Skeletal muscle satellite cell (primary cell): ENCODE results near the gene PNO1. TPM values are rescaled to one million over a fixed set of nuclear protein-coding genes. Genes with fewer than 3 reads are reported as not detected.
A peak's percentile ranks its signal among the peaks of the same experiment; 100 is the strongest.
"Not testable (repeated sequence)": the region's sequence is repeated elsewhere in the genome, so short reads cannot be mapped to it uniquely, and the experiment has no call there.

ENCODE experiments used
- H3K27me3 ChIP-seq: 2 replicates; pipeline ENCODE4 v1.7.0; 2013; ENCODE audit warnings: low read length; ENCODE audit not compliant: control insufficient read depth, insufficient read depth
- H3K36me3 ChIP-seq: 2 replicates; pipeline ENCODE4 v1.7.0; 2013; ENCODE audit warnings: mild to moderate bottlenecking, control low read depth, low read length; ENCODE audit not compliant: insufficient read depth
- H3K4me1 ChIP-seq: 2 replicates; pipeline ENCODE4 v1.7.0; 2013; ENCODE audit warnings: low read length; ENCODE audit not compliant: control insufficient read depth, insufficient read depth
- H3K4me2 ChIP-seq: 2 replicates; pipeline ENCODE4 v1.7.0; 2013; ENCODE audit warnings: mild to moderate bottlenecking, low read length
- H3K4me3 ChIP-seq: 2 replicates; pipeline ENCODE4 v1.7.0; 2013; ENCODE audit warnings: low read length
- H3K9ac ChIP-seq: 2 replicates; pipeline ENCODE4 v1.7.0; 2013; ENCODE audit warnings: mild to moderate bottlenecking, low read depth, low read length, moderate library complexity
- H3K9me3 ChIP-seq: replicated peaks from 2 replicates; pipeline ENCODE4 v1.7.0; 2013; ENCODE audit warnings: mild to moderate bottlenecking, control low read depth, low read length
- total RNA-seq: library from RNA; depleted of rRNA; stranded (reverse); fragments of >200 nt; gene quantifications from 2 replicates; pipeline ENCODE4 v1.2.3, GENCODE V29; 2012; rRNA removed

Gene PNO1
- total RNA-seq = 17.7 and 24.2 TPM in 2 replicates

- Histone ChIP-seq H3K4me1 (peaks cover 8% of the 10 kb centered on the region), H3K4me3 (peak within 1 kb of the TSS; percentile 86), H3K9ac (peak within 1 kb of the TSS; percentile 88), H3K27me3 (no peaks in the 10 kb centered on the region), H3K9me3 (no peaks in the 10 kb centered on the region), H3K36me3 (peaks cover 26% of the 10 kb centered on the region), H3K4me2 (peak within 1 kb of the TSS; percentile 82)
These were observed at the start of gene PNO1 for GRCh38 chr2:68157402-68158133. TSS of gene PNO1 (plus strand) at chr2:68157888. CDS start at chr2:68157935, 47 bp downstream.

- H3K36me3 ChIP-seq = no peaks in the 10 kb centered on the region
These were observed 49.6 kb upstream of the PNO1 start for GRCh38 chr2:68108120-68108519.

GRCh38 chr2:68110102-68110501 lies 47.6 kb upstream of the PNO1 start:
- no peaks in the 10 kb centered on the region for H3K9me3 ChIP-seq
- no peaks in the 10 kb centered on the region for H3K36me3 ChIP-seq
- H3K4me3 ChIP-seq = no peak overlapping the region
- H3K4me2 ChIP-seq = no peak overlapping the region
- H3K4me1 ChIP-seq = no peaks in the 10 kb centered on the region
- no peak overlapping the region for H3K9ac ChIP-seq
- peaks cover 7% of the 10 kb centered on the region for H3K27me3 ChIP-seq

More at GRCh38 chr2:68108120-68108519, 49.6 kb upstream of the PNO1 start:
- no peaks in the 10 kb centered on the region for H3K9me3 ChIP-seq
- H3K9ac ChIP-seq = no peak overlapping the region
- H3K27me3 ChIP-seq = no peaks in the 10 kb centered on the region
- H3K4me1 ChIP-seq = no peaks in the 10 kb centered on the region
- no peak overlapping the region for H3K4me3 ChIP-seq
- H3K4me2 ChIP-seq = no peak overlapping the region

GRCh38 chr2:68115965-68116364 lies 41.7 kb upstream of the PNO1 start:
- no peaks in the 10 kb centered on the region for H3K9me3 ChIP-seq
- no peak overlapping the region for H3K4me3 ChIP-seq
- peaks cover 29% of the 10 kb centered on the region for H3K27me3 ChIP-seq
- no peaks in the 10 kb centered on the region for H3K4me1 ChIP-seq
- no peaks in the 10 kb centered on the region for H3K36me3 ChIP-seq
- no peak overlapping the region for H3K9ac ChIP-seq
- no peak overlapping the region for H3K4me2 ChIP-seq

- H3K36me3 ChIP-seq, H3K9me3 ChIP-seq, H3K4me2 ChIP-seq, H3K4me3 ChIP-seq, H3K9ac ChIP-seq, H3K4me1 ChIP-seq: not testable (repeated sequence)
- H3K27me3 ChIP-seq = peaks cover 29% of the 10 kb centered on the region
These were observed 39.8 kb upstream of the PNO1 start for GRCh38 chr2:68117922-68118321.

GRCh38 chr2:68118816-68119215 lies 38.9 kb upstream of the PNO1 start:
- H3K27me3 ChIP-seq = peaks cover 29% of the 10 kb centered on the region
- no peak overlapping the region for H3K4me3 ChIP-seq
- H3K4me2 ChIP-seq = no peak overlapping the region
- no peaks in the 10 kb centered on the region for H3K9me3 ChIP-seq
- H3K4me1 ChIP-seq = no peaks in the 10 kb centered on the region
- no peak overlapping the region for H3K9ac ChIP-seq
- H3K36me3 ChIP-seq = no peaks in the 10 kb centered on the region

GRCh38 chr2:68119504-68119903 lies 38.2 kb upstream of the PNO1 start:
- Histone ChIP-seq H3K9ac (no peak overlapping the region), H3K4me3 (no peak overlapping the region), H3K4me2 (no peak overlapping the region), H3K36me3 (no peaks in the 10 kb centered on the region), H3K4me1 (peaks cover 5% of the 10 kb centered on the region), H3K9me3 (no peaks in the 10 kb centered on the region), H3K27me3 (peaks cover 27% of the 10 kb centered on the region)

GRCh38 chr2:68121873-68122679 lies 35.6 kb upstream of the PNO1 start:
- H3K4me1 ChIP-seq = peaks cover 8% of the 10 kb centered on the region
- no peaks in the 10 kb centered on the region for H3K9me3 ChIP-seq
- H3K27me3 ChIP-seq = peaks cover 12% of the 10 kb centered on the region
- no peak overlapping the region for H3K4me3 ChIP-seq
- peak overlapping the region; percentile 73 for H3K4me2 ChIP-seq
- no peaks in the 10 kb centered on the region for H3K36me3 ChIP-seq
- peak overlapping the region; percentile 39 for H3K9ac ChIP-seq

GRCh38 chr2:68122680-68122964 lies 35.1 kb upstream of the PNO1 start:
- H3K4me3 ChIP-seq = no peak overlapping the region
- peaks cover 8% of the 10 kb centered on the region for H3K4me1 ChIP-seq
- H3K36me3 ChIP-seq = no peaks in the 10 kb centered on the region
- H3K9ac ChIP-seq = peak overlapping the region; percentile 39
- H3K9me3 ChIP-seq = no peaks in the 10 kb centered on the region
- peak overlapping the region; percentile 73 for H3K4me2 ChIP-seq
- H3K27me3 ChIP-seq = peaks cover 12% of the 10 kb centered on the region

- peaks cover 8% of the 10 kb centered on the region for H3K4me1 ChIP-seq
- no peak overlapping the region for H3K4me2 ChIP-seq
- no peaks in the 10 kb centered on the region for H3K36me3 ChIP-seq
- H3K27me3 ChIP-seq = peaks cover 5% of the 10 kb centered on the region
- H3K4me3 ChIP-seq = no peak overlapping the region
- H3K9me3 ChIP-seq = no peaks in the 10 kb centered on the region
- H3K9ac ChIP-seq = no peak overlapping the region
These were observed 33.4 kb upstream of the PNO1 start for GRCh38 chr2:68124321-68124720.

- peaks cover 8% of the 10 kb centered on the region for H3K4me1 ChIP-seq
- H3K27me3 ChIP-seq = no peaks in the 10 kb centered on the region
- no peak overlapping the region for H3K9ac ChIP-seq
- H3K4me2 ChIP-seq = no peak overlapping the region
- no peaks in the 10 kb centered on the region for H3K36me3 ChIP-seq
- H3K4me3 ChIP-seq = no peak overlapping the region
- no peaks in the 10 kb centered on the region for H3K9me3 ChIP-seq
These were observed 31.9 kb upstream of the PNO1 start for GRCh38 chr2:68125821-68126220.

- Histone ChIP-seq H3K4me2 (no peak overlapping the region), H3K4me1 (peaks cover 8% of the 10 kb centered on the region), H3K9me3 (no peaks in the 10 kb centered on the region), H3K27me3 (no peaks in the 10 kb centered on the region), H3K9ac (no peak overlapping the region), H3K4me3 (no peak overlapping the region), H3K36me3 (no peaks in the 10 kb centered on the region)
These were observed 31.1 kb upstream of the PNO1 start for GRCh38 chr2:68126561-68126960.
